GM12878 (cell line): ENCODE measurements around the gene ANO6. TPM values are rescaled to one million over a fixed set of nuclear protein-coding genes. Genes with fewer than 3 reads are reported as not detected.

Experiments
- BRCA1 ChIP-seq: IDR thresholded peaks from 2 replicates; pipeline ENCODE4 v1.6.1; 2011; ENCODE audit warnings: low read depth, low read length, improper control_type of control experiment
- CHD1 ChIP-seq: IDR thresholded peaks from 2 replicates; pipeline ENCODE4 v1.6.1; 2012; ENCODE audit warnings: low read depth, low read length, improper control_type of control experiment
- CHD4 ChIP-seq: fragments of 200-600 bp; sonication (generic); IDR thresholded peaks from 2 replicates; pipeline ENCODE4 v1.6.1; 2016; ENCODE audit warnings: mild to moderate bottlenecking
- CREB1 ChIP-seq: IDR thresholded peaks from 2 replicates; pipeline ENCODE4 v1.6.1; 2012; ENCODE audit warnings: low read depth, mild to moderate bottlenecking, inconsistent platforms
- CREM ChIP-seq: IDR thresholded peaks from 2 replicates; pipeline ENCODE4 v1.6.1; 2014; ENCODE audit warnings: antibody characterized with exemption, low read depth
- FOS ChIP-seq: IDR thresholded peaks from 3 replicates; pipeline ENCODE4 v1.6.1; 2011; ENCODE audit warnings: borderline replicate concordance; ENCODE audit not compliant: insufficient read length; ENCODE audit errors: extremely low read depth
- GABPA ChIP-seq: IDR thresholded peaks from 2 replicates; pipeline ENCODE4 v1.6.1; 2014; ENCODE audit warnings: antibody characterized with exemption, low read depth, mild to moderate bottlenecking, inconsistent platforms
- GATAD2B ChIP-seq: fragments of 450-650 bp; conservative IDR thresholded peaks from 2 replicates; pipeline ENCODE4 v1.6.1; 2017; ENCODE audit warnings: low read depth, mild to moderate bottlenecking, moderate library complexity
- MEF2A ChIP-seq: IDR thresholded peaks from 2 replicates; pipeline ENCODE4 v1.6.1; 2011; ENCODE audit warnings: low read depth, mild to moderate bottlenecking, low read length, moderate library complexity; ENCODE audit not compliant: insufficient read depth
- MYC ChIP-seq: IDR thresholded peaks from 2 replicates; pipeline ENCODE4 v1.6.1; 2011; ENCODE audit warnings: mild to moderate bottlenecking, low read length, moderate library complexity, inconsistent platforms; ENCODE audit not compliant: insufficient read depth, insufficient replicate concordance, insufficient read length, severe bottlenecking
- RAD21 ChIP-seq: IDR thresholded peaks from 2 replicates; pipeline ENCODE4 v1.6.1; 2011; ENCODE audit warnings: mild to moderate bottlenecking, low read depth, low read length, moderate library complexity; ENCODE audit not compliant: insufficient read depth
- SP1 ChIP-seq: IDR thresholded peaks from one replicate; pipeline ENCODE4 v1.6.1; 2011; ENCODE audit warnings: low read depth, low read length
- SREBF1 ChIP-seq: IDR thresholded peaks from 2 replicates; pipeline ENCODE4 v1.6.1; 2012; ENCODE audit warnings: mild to moderate bottlenecking, low read length
- SUZ12 ChIP-seq: fragments of 200-600 bp; sonication (generic); IDR thresholded peaks from one replicate; pipeline ENCODE4 v1.6.1; 2018; ENCODE audit warnings: antibody characterized with exemption, mild to moderate bottlenecking; ENCODE audit not compliant: unreplicated experiment
- polyA plus RNA-seq, 11 experiments: library from polyadenylated mRNA; depleted of rRNA in 4 of 11; unstranded in 6 of 11; stranded (reverse) in 5 of 11; fragments of >200 nt; fragmentation: Nextera tagmentation in 4 of 11; fragmentation: Illumina TruSeq in 1 of 11; extraction: Ambion mirVana in 4 of 11; extraction: Trizol in 1 of 11; gene quantifications; 1 replicate in 1 of 11; 2 replicates in 10 of 11; pipeline versions ENCODE4 v1.2.1 to v1.2.3, GENCODE V29; 2011 to 2016; ENCODE audit warnings: inconsistent platforms in 2 of 11, missing spikeins in 2 of 11, low read depth in 1 of 11
- total RNA-seq, 4 experiments: library from RNA; depleted of rRNA in 3 of 4; stranded (reverse); fragments of >200 nt in 3 of 4; fragmentation: Illumina TruSeq in 1 of 4; extraction: Trizol in 1 of 4; gene quantifications; 2 replicates each; pipeline versions ENCODE4 v1.2.1 to v1.2.3, GENCODE V29; 2013 to 2021
- TF ChIP-seq, protein P1 (sequence below): IDR thresholded peaks from 2 replicates; pipeline ENCODE4 v1.6.1; 2012; ENCODE audit warnings: mild to moderate bottlenecking, low read depth, low read length
- TF ChIP-seq, protein P2 (sequence below): fragments of 450-650 bp; IDR thresholded peaks from 2 replicates; pipeline ENCODE4 v1.6.1; 2016; ENCODE audit warnings: mild to moderate bottlenecking
- TF ChIP-seq, protein P3 (sequence below): fragments of 450-650 bp; IDR thresholded peaks from 2 replicates; pipeline ENCODE4 v1.6.1; 2017; ENCODE audit warnings: mild to moderate bottlenecking, moderate library complexity
- TF ChIP-seq, protein P4 (sequence below): fragments of 450-650 bp; IDR thresholded peaks from 2 replicates; pipeline ENCODE4 v1.6.1; 2016; ENCODE audit warnings: mild to moderate bottlenecking
- TF ChIP-seq, protein P5 (sequence below): fragments of 450-650 bp; IDR thresholded peaks from 2 replicates; pipeline ENCODE4 v1.6.1; 2017; ENCODE audit warnings: mild to moderate bottlenecking, low read depth, inconsistent platforms; ENCODE audit not compliant: poor library complexity, severe bottlenecking

Gene ANO6
- total and polyA plus RNA-seq, 10 of the 15 experiments (the other 5 are each of a cell fraction or from before 2014, with no cell fraction given) = 4.6 to 30.3 (median 26.0) TPM

DNA sequence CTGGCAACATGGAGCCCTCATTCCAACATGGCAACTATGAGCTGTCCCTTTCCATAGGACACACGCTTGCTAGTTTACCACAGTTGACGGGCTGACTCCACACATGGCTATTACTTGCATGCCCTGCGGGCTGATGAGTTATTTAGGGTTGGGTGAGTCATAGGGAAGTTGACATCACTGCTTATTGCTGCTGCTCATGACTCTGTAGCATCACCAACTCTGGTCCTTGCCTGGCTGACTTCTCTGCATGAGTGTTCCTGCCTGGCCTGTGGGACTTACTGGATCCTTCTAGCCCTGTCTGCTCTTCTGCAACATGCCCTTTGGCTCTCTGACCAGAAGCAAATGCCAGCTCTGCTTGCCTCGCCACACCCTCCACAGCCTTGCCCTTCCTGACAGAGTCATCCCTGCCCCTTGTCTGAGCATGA, 199.5 kb downstream of the ANO6 start (continued):
- TF ChIP-seq, protein P1, sequence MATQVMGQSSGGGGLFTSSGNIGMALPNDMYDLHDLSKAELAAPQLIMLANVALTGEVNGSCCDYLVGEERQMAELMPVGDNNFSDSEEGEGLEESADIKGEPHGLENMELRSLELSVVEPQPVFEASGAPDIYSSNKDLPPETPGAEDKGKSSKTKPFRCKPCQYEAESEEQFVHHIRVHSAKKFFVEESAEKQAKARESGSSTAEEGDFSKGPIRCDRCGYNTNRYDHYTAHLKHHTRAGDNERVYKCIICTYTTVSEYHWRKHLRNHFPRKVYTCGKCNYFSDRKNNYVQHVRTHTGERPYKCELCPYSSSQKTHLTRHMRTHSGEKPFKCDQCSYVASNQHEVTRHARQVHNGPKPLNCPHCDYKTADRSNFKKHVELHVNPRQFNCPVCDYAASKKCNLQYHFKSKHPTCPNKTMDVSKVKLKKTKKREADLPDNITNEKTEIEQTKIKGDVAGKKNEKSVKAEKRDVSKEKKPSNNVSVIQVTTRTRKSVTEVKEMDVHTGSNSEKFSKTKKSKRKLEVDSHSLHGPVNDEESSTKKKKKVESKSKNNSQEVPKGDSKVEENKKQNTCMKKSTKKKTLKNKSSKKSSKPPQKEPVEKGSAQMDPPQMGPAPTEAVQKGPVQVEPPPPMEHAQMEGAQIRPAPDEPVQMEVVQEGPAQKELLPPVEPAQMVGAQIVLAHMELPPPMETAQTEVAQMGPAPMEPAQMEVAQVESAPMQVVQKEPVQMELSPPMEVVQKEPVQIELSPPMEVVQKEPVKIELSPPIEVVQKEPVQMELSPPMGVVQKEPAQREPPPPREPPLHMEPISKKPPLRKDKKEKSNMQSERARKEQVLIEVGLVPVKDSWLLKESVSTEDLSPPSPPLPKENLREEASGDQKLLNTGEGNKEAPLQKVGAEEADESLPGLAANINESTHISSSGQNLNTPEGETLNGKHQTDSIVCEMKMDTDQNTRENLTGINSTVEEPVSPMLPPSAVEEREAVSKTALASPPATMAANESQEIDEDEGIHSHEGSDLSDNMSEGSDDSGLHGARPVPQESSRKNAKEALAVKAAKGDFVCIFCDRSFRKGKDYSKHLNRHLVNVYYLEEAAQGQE = no peak
- TF ChIP-seq CHD4 = no peak
- TF ChIP-seq BRCA1 = no peak
- TF ChIP-seq, protein P2, sequence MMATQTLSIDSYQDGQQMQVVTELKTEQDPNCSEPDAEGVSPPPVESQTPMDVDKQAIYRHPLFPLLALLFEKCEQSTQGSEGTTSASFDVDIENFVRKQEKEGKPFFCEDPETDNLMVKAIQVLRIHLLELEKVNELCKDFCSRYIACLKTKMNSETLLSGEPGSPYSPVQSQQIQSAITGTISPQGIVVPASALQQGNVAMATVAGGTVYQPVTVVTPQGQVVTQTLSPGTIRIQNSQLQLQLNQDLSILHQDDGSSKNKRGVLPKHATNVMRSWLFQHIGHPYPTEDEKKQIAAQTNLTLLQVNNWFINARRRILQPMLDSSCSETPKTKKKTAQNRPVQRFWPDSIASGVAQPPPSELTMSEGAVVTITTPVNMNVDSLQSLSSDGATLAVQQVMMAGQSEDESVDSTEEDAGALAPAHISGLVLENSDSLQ = no peak
- TF ChIP-seq GABPA = no peak
- no peak for TF ChIP-seq GATAD2B
- TF ChIP-seq, protein P3, sequence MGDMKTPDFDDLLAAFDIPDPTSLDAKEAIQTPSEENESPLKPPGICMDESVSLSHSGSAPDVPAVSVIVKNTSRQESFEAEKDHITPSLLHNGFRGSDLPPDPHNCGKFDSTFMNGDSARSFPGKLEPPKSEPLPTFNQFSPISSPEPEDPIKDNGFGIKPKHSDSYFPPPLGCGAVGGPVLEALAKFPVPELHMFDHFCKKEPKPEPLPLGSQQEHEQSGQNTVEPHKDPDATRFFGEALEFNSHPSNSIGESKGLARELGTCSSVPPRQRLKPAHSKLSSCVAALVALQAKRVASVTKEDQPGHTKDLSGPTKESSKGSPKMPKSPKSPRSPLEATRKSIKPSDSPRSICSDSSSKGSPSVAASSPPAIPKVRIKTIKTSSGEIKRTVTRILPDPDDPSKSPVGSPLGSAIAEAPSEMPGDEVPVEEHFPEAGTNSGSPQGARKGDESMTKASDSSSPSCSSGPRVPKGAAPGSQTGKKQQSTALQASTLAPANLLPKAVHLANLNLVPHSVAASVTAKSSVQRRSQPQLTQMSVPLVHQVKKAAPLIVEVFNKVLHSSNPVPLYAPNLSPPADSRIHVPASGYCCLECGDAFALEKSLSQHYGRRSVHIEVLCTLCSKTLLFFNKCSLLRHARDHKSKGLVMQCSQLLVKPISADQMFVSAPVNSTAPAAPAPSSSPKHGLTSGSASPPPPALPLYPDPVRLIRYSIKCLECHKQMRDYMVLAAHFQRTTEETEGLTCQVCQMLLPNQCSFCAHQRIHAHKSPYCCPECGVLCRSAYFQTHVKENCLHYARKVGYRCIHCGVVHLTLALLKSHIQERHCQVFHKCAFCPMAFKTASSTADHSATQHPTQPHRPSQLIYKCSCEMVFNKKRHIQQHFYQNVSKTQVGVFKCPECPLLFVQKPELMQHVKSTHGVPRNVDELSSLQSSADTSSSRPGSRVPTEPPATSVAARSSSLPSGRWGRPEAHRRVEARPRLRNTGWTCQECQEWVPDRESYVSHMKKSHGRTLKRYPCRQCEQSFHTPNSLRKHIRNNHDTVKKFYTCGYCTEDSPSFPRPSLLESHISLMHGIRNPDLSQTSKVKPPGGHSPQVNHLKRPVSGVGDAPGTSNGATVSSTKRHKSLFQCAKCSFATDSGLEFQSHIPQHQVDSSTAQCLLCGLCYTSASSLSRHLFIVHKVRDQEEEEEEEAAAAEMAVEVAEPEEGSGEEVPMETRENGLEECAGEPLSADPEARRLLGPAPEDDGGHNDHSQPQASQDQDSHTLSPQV = no peak
- TF ChIP-seq MEF2A = peak; percentile 90
- peak; percentile 72 for TF ChIP-seq CREB1
- TF ChIP-seq, protein P4, sequence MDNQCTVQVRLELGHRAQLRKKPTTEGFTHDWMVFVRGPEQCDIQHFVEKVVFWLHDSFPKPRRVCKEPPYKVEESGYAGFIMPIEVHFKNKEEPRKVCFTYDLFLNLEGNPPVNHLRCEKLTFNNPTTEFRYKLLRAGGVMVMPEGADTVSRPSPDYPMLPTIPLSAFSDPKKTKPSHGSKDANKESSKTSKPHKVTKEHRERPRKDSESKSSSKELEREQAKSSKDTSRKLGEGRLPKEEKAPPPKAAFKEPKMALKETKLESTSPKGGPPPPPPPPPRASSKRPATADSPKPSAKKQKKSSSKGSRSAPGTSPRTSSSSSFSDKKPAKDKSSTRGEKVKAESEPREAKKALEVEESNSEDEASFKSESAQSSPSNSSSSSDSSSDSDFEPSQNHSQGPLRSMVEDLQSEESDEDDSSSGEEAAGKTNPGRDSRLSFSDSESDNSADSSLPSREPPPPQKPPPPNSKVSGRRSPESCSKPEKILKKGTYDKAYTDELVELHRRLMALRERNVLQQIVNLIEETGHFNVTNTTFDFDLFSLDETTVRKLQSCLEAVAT = no peak
- no peak for TF ChIP-seq FOS
- no peak for TF ChIP-seq SREBF1
- TF ChIP-seq, protein P5, sequence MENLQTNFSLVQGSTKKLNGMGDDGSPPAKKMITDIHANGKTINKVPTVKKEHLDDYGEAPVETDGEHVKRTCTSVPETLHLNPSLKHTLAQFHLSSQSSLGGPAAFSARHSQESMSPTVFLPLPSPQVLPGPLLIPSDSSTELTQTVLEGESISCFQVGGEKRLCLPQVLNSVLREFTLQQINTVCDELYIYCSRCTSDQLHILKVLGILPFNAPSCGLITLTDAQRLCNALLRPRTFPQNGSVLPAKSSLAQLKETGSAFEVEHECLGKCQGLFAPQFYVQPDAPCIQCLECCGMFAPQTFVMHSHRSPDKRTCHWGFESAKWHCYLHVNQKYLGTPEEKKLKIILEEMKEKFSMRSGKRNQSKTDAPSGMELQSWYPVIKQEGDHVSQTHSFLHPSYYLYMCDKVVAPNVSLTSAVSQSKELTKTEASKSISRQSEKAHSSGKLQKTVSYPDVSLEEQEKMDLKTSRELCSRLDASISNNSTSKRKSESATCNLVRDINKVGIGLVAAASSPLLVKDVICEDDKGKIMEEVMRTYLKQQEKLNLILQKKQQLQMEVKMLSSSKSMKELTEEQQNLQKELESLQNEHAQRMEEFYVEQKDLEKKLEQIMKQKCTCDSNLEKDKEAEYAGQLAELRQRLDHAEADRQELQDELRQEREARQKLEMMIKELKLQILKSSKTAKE = no peak
- no peak for TF ChIP-seq CHD1
- TF ChIP-seq RAD21 = no peak
- no peak for TF ChIP-seq SP1
- TF ChIP-seq SUZ12 = no peak
- TF ChIP-seq MYC = no peak
- TF ChIP-seq CREM = peak; percentile 73; the same call in 1 of the 2 replicates
